ENCODE data around the gene CARD6.

DNA sequence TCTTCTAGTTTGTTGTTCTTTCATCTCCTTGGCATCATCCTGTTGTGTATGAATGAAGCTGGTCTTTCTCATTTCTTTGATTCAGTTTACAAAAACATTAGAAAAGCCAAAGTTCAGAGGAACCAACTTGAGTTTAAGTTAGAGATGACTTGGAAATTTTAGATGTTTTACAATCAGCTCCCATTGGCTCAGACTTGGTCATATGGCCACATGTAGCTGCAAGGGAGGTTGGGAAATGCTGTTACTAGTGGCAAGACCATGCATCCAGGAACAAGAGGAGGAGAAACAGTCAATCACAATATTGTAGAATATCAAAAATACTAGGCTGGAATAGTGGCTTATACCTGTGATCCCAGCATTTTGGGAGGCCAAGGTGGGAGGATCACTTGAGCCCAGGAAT is 19.5 kb downstream of the CARD6 start:
- TF ChIP-seq, protein P1, sequence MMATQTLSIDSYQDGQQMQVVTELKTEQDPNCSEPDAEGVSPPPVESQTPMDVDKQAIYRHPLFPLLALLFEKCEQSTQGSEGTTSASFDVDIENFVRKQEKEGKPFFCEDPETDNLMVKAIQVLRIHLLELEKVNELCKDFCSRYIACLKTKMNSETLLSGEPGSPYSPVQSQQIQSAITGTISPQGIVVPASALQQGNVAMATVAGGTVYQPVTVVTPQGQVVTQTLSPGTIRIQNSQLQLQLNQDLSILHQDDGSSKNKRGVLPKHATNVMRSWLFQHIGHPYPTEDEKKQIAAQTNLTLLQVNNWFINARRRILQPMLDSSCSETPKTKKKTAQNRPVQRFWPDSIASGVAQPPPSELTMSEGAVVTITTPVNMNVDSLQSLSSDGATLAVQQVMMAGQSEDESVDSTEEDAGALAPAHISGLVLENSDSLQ (IDR thresholded peaks at IDR 0.05), result no peak
- TF ChIP-seq ELF4 (IDR thresholded peaks at IDR 0.05) (no peak), FOXA1 (IDR thresholded peaks at IDR 0.05) (no peak), TARDBP (IDR thresholded peaks at IDR 0.05) (no peak), ARNT (IDR thresholded peaks at IDR 0.05) (no peak), L3MBTL2 (conservative IDR thresholded peaks at IDR 0.05) (no peak), CTBP1 (IDR thresholded peaks at IDR 0.05; ENCODE audit: borderline replicate concordance) (no peak), BHLHE40 (IDR thresholded peaks at IDR 0.05; ENCODE audit: borderline replicate concordance) (no peak), ZNF384 (IDR thresholded peaks at IDR 0.05) (no peak), SUZ12 (IDR thresholded peaks at IDR 0.05) (no peak), FOXK2 (IDR thresholded peaks at IDR 0.05) (no peak), SP1 (IDR thresholded peaks at IDR 0.05) (no peak), FOXM1 (IDR thresholded peaks at IDR 0.05; ENCODE audit: borderline replicate concordance) (no peak), NFRKB (IDR thresholded peaks at IDR 0.05) (no peak)
